Duodenal mucosa (tissue), 2 donors: Measurements from ENCODE around the gene SPRED1.
"Not testable (repeated sequence)": the region's sequence is repeated elsewhere in the genome, so short reads cannot be mapped to it uniquely, and the experiment has no call there.

ENCODE experiments used
- H3K27ac ChIP-seq: one replicate; pipeline ENCODE4 v1.7.0; 2013; ENCODE audit warnings: low read depth, low read length
- H3K27me3 ChIP-seq, 2 donors: one replicate each; pipeline ENCODE4 v1.7.0; 2013; ENCODE audit warnings: low read length in 2 of 2, control low read depth in 1 of 2; ENCODE audit not compliant: insufficient read depth in 2 of 2, control insufficient read depth in 1 of 2
- H3K36me3 ChIP-seq, 2 donors: one replicate each; pipeline ENCODE4 v1.7.0; 2013; ENCODE audit warnings: low read length in 2 of 2, control low read depth in 1 of 2; ENCODE audit not compliant: insufficient read depth in 2 of 2, control insufficient read depth in 1 of 2
- H3K4me1 ChIP-seq, 2 donors: one replicate each; pipeline ENCODE4 v1.7.0; 2013; ENCODE audit warnings: low read length in 2 of 2, control low read depth in 1 of 2; ENCODE audit not compliant: insufficient read depth in 2 of 2, control insufficient read depth in 1 of 2
- H3K4me3 ChIP-seq, 2 donors: one replicate each; pipeline ENCODE4 v1.7.0; 2013; ENCODE audit warnings: low read length in 2 of 2, low read depth in 1 of 2
- H3K9ac ChIP-seq, 2 donors: one replicate each; pipeline ENCODE4 v1.7.0; 2013; ENCODE audit warnings: low read length in 2 of 2, low read depth in 1 of 2
- H3K9me3 ChIP-seq, 2 donors: one replicate each; pipeline ENCODE4 v1.7.0; 2013; ENCODE audit warnings: low read length in 2 of 2, control low read depth in 1 of 2; ENCODE audit not compliant: control insufficient read depth in 1 of 2

Gene SPRED1

GRCh38 chr15:38231436-38231835 lies 21.2 kb upstream of the SPRED1 start:
- H3K9me3 ChIP-seq: no peaks in the 10 kb centered on the region
- peaks cover 3 to 6% of the 10 kb centered on the region in 2 donors for H3K4me1 ChIP-seq
- H3K27ac ChIP-seq: no peak overlapping the region
- no peaks in the 10 kb centered on the region for H3K27me3 ChIP-seq
- H3K9ac ChIP-seq: no peak overlapping the region
- H3K4me3 ChIP-seq: no peak overlapping the region
- no peaks in the 10 kb centered on the region for H3K36me3 ChIP-seq

GRCh38 chr15:38237021-38237420 lies 15.6 kb upstream of the SPRED1 start:
- H3K36me3 ChIP-seq, H3K4me3 ChIP-seq, H3K27me3 ChIP-seq, H3K4me1 ChIP-seq, H3K27ac ChIP-seq, H3K9ac ChIP-seq, H3K9me3 ChIP-seq: not testable (repeated sequence)

GRCh38 chr15:38238311-38238710 lies 14.3 kb upstream of the SPRED1 start:
- Histone ChIP-seq H3K9me3 (no peaks in the 10 kb centered on the region), H3K9ac (no peak overlapping the region), H3K27me3 (no peaks in the 10 kb centered on the region), H3K4me1 (no peaks in the 10 kb centered on the region), H3K4me3 (no peak overlapping the region), H3K36me3 (no peaks in the 10 kb centered on the region), H3K27ac (no peak overlapping the region)

- H3K4me1 ChIP-seq: no peaks in the 10 kb centered on the region
- H3K27ac ChIP-seq: no peak overlapping the region
- H3K9ac ChIP-seq: no peak overlapping the region
- H3K36me3 ChIP-seq: no peaks in the 10 kb centered on the region
- no peaks in the 10 kb centered on the region for H3K27me3 ChIP-seq
- no peak overlapping the region for H3K4me3 ChIP-seq
- no peaks in the 10 kb centered on the region for H3K9me3 ChIP-seq
Measured at GRCh38 chr15:38242055-38242454, 10.6 kb upstream of the SPRED1 start.

- no peak overlapping the region for H3K27ac ChIP-seq
- H3K9me3 ChIP-seq: no peaks in the 10 kb centered on the region
- H3K36me3 ChIP-seq: no peaks in the 10 kb centered on the region
- no peaks in the 10 kb centered on the region for H3K27me3 ChIP-seq
- H3K4me1 ChIP-seq: no peaks in the 10 kb centered on the region
- no peak overlapping the region for H3K4me3 ChIP-seq
- no peak overlapping the region for H3K9ac ChIP-seq
Measured at GRCh38 chr15:38243278-38244055, 9.2 kb upstream of the SPRED1 start.

- no peak overlapping the region for H3K9ac ChIP-seq
- H3K36me3 ChIP-seq: no peaks in the 10 kb centered on the region
- no peaks in the 10 kb centered on the region for H3K9me3 ChIP-seq
- H3K4me3 ChIP-seq: no peak overlapping the region
- no peaks in the 10 kb centered on the region for H3K27me3 ChIP-seq
- H3K27ac ChIP-seq: no peak overlapping the region
- peaks cover 6 to 9% of the 10 kb centered on the region in 2 donors for H3K4me1 ChIP-seq
Measured at GRCh38 chr15:38247336-38247735, 5.3 kb upstream of the SPRED1 start.

- Histone ChIP-seq H3K4me1 (peaks cover 9 to 14% of the 10 kb centered on the region in 2 donors), H3K27ac (peak overlapping the region; percentile 23), H3K4me3 (peak overlapping the region; percentile 86 to 88), H3K36me3 (no peaks in the 10 kb centered on the region), H3K27me3 (no peaks in the 10 kb centered on the region), H3K9ac (peak overlapping the region; percentile 35 to 63), H3K9me3 (no peaks in the 10 kb centered on the region)
Measured at GRCh38 chr15:38253351-38253781, 730 bp downstream of the SPRED1 start.

GRCh38 chr15:38254051-38254883 lies 1.6 kb downstream of the SPRED1 start:
- no peaks in the 10 kb centered on the region for H3K9me3 ChIP-seq
- no peaks in the 10 kb centered on the region for H3K36me3 ChIP-seq
- H3K4me1 ChIP-seq: peaks cover 9 to 14% of the 10 kb centered on the region in 2 donors
- H3K27me3 ChIP-seq: no peaks in the 10 kb centered on the region
- peak overlapping the region; percentile 35 to 63 for H3K9ac ChIP-seq
- peak overlapping the region; percentile 86 to 88 for H3K4me3 ChIP-seq
- no peak overlapping the region for H3K27ac ChIP-seq

- no peak overlapping the region for H3K9ac ChIP-seq
- no peaks in the 10 kb centered on the region for H3K36me3 ChIP-seq
- H3K4me1 ChIP-seq: peaks cover 9 to 13% of the 10 kb centered on the region in 2 donors
- no peak overlapping the region for H3K27ac ChIP-seq
- H3K9me3 ChIP-seq: no peaks in the 10 kb centered on the region
- H3K4me3 ChIP-seq: no peak overlapping the region
- H3K27me3 ChIP-seq: no peaks in the 10 kb centered on the region
Measured at GRCh38 chr15:38255690-38256089, 3.1 kb downstream of the SPRED1 start.

- Histone ChIP-seq H3K4me3 (no peak overlapping the region), H3K4me1 (peaks cover 0 to 8% of the 10 kb centered on the region in 2 donors), H3K9me3 (no peaks in the 10 kb centered on the region), H3K27me3 (no peaks in the 10 kb centered on the region), H3K27ac (no peak overlapping the region), H3K36me3 (peaks cover 0 to 3% of the 10 kb centered on the region in 2 donors), H3K9ac (no peak overlapping the region)
Measured at GRCh38 chr15:38257676-38258075, 5.0 kb downstream of the SPRED1 start.
